Activated naive CD8-positive, alpha-beta T cell treated with anti-CD3 and anti-CD28 coated beads, Interleukin-2, amount 10 ng/mL, durations not matched to agents 7 days and 5 days (primary cell): ENCODE measurements around the gene TBC1D14. TPM values are rescaled to one million over a fixed set of nuclear protein-coding genes. Genes with fewer than 3 reads are reported as not detected.
A peak's percentile ranks its signal among the peaks of the same experiment; 100 is the strongest.
"Not testable (repeated sequence)": the region's sequence is repeated elsewhere in the genome, so short reads cannot be mapped to it uniquely, and the experiment has no call there.

Experiments used
- ATAC-seq: fragments of 150-1000 bp; cut with Tn5 transposase; one replicate; pipeline ENCODE4 v1.10.0; 2021; ENCODE audit warnings: low read depth, moderate library complexity
- POLR2A ChIA-PET: fragments of 350-600 bp; sonication (Branson Sonifier 250); formaldehyde crosslinking; loops from one replicate; lab custom pipeline; 2021; ENCODE audit warnings: antibody characterized with exemption; lab: Charles Lee
- DNase-seq: peaks from one replicate; pipeline ENCODE4 v3.0.0; 2021
- H3K27ac Mint-ChIP-seq: one replicate; pipeline ENCODE4 v1.8.0; 2022; ENCODE audit warnings: mild to moderate bottlenecking, mixed read lengths
- H3K27me3 Mint-ChIP-seq: one replicate; pipeline ENCODE4 v1.8.0; 2022; ENCODE audit warnings: mild to moderate bottlenecking, moderate library complexity, mixed read lengths
- H3K36me3 Mint-ChIP-seq: one replicate; pipeline ENCODE4 v1.8.0; 2021; ENCODE audit warnings: mild to moderate bottlenecking, mixed read lengths
- H3K4me1 Mint-ChIP-seq: one replicate; pipeline ENCODE4 v1.8.0; 2021; ENCODE audit warnings: mixed read lengths
- H3K4me3 Mint-ChIP-seq: one replicate; pipeline ENCODE4 v1.8.0; 2022; ENCODE audit warnings: mild to moderate bottlenecking, moderate library complexity, mixed read lengths
- H3K9me3 Mint-ChIP-seq: one replicate; pipeline ENCODE4 v1.8.0; 2021; ENCODE audit warnings: mixed read lengths
- total RNA-seq, 2 experiments: library from RNA; stranded (reverse); gene quantifications; one replicate each; pipeline ENCODE4 v1.2.3, GENCODE V29; 2021

Gene TBC1D14
- total RNA-seq, 2 experiments from 2014 or later = 44.5 to 52.3 TPM

GRCh38 chr4:6884341-6884870 lies 25.2 kb upstream of the TBC1D14 start:
- no peak for ATAC-seq
- Mint-ChIP-seq H3K36me3 (peaks cover 5% of the 10 kb centered on the region), H3K9me3 (no peaks in the 10 kb centered on the region), H3K27ac (no peak overlapping the region), H3K4me3 (no peak overlapping the region), H3K4me1 (peaks cover 2% of the 10 kb centered on the region), H3K27me3 (no peaks in the 10 kb centered on the region)
- POLR2A ChIA-PET = no interaction called here
- no peak for DNase-seq

GRCh38 chr4:6885953-6886557 lies 23.6 kb upstream of the TBC1D14 start:
- Mint-ChIP-seq H3K36me3 (peaks cover 11% of the 10 kb centered on the region), H3K27ac (no peak overlapping the region), H3K9me3 (peaks cover 5% of the 10 kb centered on the region), H3K4me1 (peaks cover 3% of the 10 kb centered on the region), H3K4me3 (no peak overlapping the region), H3K27me3 (no peaks in the 10 kb centered on the region)
- peak; percentile 52 for ATAC-seq
- POLR2A ChIA-PET = no interaction called here
- DNase-seq = peak; percentile 11

GRCh38 chr4:6886886-6887285 lies 22.7 kb upstream of the TBC1D14 start:
- no peak overlapping the region for H3K4me3 Mint-ChIP-seq
- POLR2A ChIA-PET = no interaction called here
- peaks cover 5% of the 10 kb centered on the region for H3K9me3 Mint-ChIP-seq
- ATAC-seq (no peak), DNase-seq (peak; percentile 17)
- no peaks in the 10 kb centered on the region for H3K27me3 Mint-ChIP-seq
- no peak overlapping the region for H3K27ac Mint-ChIP-seq
- peaks cover 11% of the 10 kb centered on the region for H3K36me3 Mint-ChIP-seq
- peaks cover 9% of the 10 kb centered on the region for H3K4me1 Mint-ChIP-seq

- Mint-ChIP-seq H3K4me3 (no peak overlapping the region), H3K27ac (no peak overlapping the region), H3K9me3 (peaks cover 5% of the 10 kb centered on the region), H3K36me3 (peaks cover 11% of the 10 kb centered on the region), H3K4me1 (peaks cover 18% of the 10 kb centered on the region), H3K27me3 (no peaks in the 10 kb centered on the region)
- ATAC-seq (no peak), DNase-seq (peak; percentile 3)
- POLR2A ChIA-PET = no interaction called here
These were observed 21.8 kb upstream of the TBC1D14 start for GRCh38 chr4:6887591-6888371.

GRCh38 chr4:6888506-6889071 lies 21.0 kb upstream of the TBC1D14 start:
- POLR2A ChIA-PET = no interaction called here
- no peak overlapping the region for H3K27ac Mint-ChIP-seq
- H3K27me3 Mint-ChIP-seq = no peaks in the 10 kb centered on the region
- H3K4me1 Mint-ChIP-seq = peaks cover 22% of the 10 kb centered on the region
- ATAC-seq (no peak), DNase-seq (no peak)
- H3K36me3 Mint-ChIP-seq = peaks cover 11% of the 10 kb centered on the region
- H3K4me3 Mint-ChIP-seq = no peak overlapping the region
- H3K9me3 Mint-ChIP-seq = peaks cover 5% of the 10 kb centered on the region

- H3K9me3 Mint-ChIP-seq = peaks cover 5% of the 10 kb centered on the region
- peaks cover 11% of the 10 kb centered on the region for H3K36me3 Mint-ChIP-seq
- DNase-seq (no peak), ATAC-seq (no peak)
- H3K27me3 Mint-ChIP-seq = no peaks in the 10 kb centered on the region
- H3K27ac Mint-ChIP-seq = no peak overlapping the region
- H3K4me3 Mint-ChIP-seq = no peak overlapping the region
- peaks cover 25% of the 10 kb centered on the region for H3K4me1 Mint-ChIP-seq
- POLR2A ChIA-PET = no interaction called here
These were observed 20.4 kb upstream of the TBC1D14 start for GRCh38 chr4:6889101-6889735.

GRCh38 chr4:6889736-6890324 lies 19.8 kb upstream of the TBC1D14 start:
- peaks cover 11% of the 10 kb centered on the region for H3K36me3 Mint-ChIP-seq
- peaks cover 5% of the 10 kb centered on the region for H3K9me3 Mint-ChIP-seq
- no peak overlapping the region for H3K27ac Mint-ChIP-seq
- H3K4me1 Mint-ChIP-seq = peaks cover 26% of the 10 kb centered on the region
- no peak for DNase-seq
- ATAC-seq = no peak
- POLR2A ChIA-PET = no interaction called here
- no peaks in the 10 kb centered on the region for H3K27me3 Mint-ChIP-seq
- no peak overlapping the region for H3K4me3 Mint-ChIP-seq

- Mint-ChIP-seq H3K27me3 (no peaks in the 10 kb centered on the region), H3K4me3 (no peak overlapping the region), H3K27ac (no peak overlapping the region)
These were observed 19.3 kb upstream of the TBC1D14 start for GRCh38 chr4:6890358-6890757.

GRCh38 chr4:6890971-6891370 lies 18.7 kb upstream of the TBC1D14 start:
- H3K27me3 Mint-ChIP-seq, H3K36me3 Mint-ChIP-seq, H3K4me3 Mint-ChIP-seq, DNase-seq, POLR2A ChIA-PET, H3K9me3 Mint-ChIP-seq, ATAC-seq: not testable (repeated sequence)
- H3K27ac Mint-ChIP-seq = peak overlapping the region; percentile 88
- H3K4me1 Mint-ChIP-seq = peaks cover 27% of the 10 kb centered on the region

More at GRCh38 chr4:6890358-6890757, 19.3 kb upstream of the TBC1D14 start:
- Mint-ChIP-seq H3K36me3 (peaks cover 10% of the 10 kb centered on the region), H3K4me1 (peaks cover 27% of the 10 kb centered on the region), H3K9me3 (peaks cover 5% of the 10 kb centered on the region)
- DNase-seq (no peak), ATAC-seq (no peak)
- POLR2A ChIA-PET = no interaction called here

- POLR2A ChIA-PET = interaction anchor here (1.0 to 2.6 kb wide), 7 partner anchors 9 to 251 kb away, joined by 3 to 19 read pairs (median 4); partner anchors contain the start of genes MRFAP1 and TBC1D14
- H3K4me3 Mint-ChIP-seq = peak overlapping the region; percentile 77
- peaks cover 9% of the 10 kb centered on the region for H3K36me3 Mint-ChIP-seq
- DNase-seq (no peak), ATAC-seq (peak; percentile 30)
- no peaks in the 10 kb centered on the region for H3K27me3 Mint-ChIP-seq
- peaks cover 5% of the 10 kb centered on the region for H3K9me3 Mint-ChIP-seq
- peak overlapping the region; percentile 88 for H3K27ac Mint-ChIP-seq
- peaks cover 25% of the 10 kb centered on the region for H3K4me1 Mint-ChIP-seq
These were observed 18.0 kb upstream of the TBC1D14 start for GRCh38 chr4:6891436-6892170.

GRCh38 chr4:6892190-6892908 lies 17.3 kb upstream of the TBC1D14 start:
- H3K36me3 Mint-ChIP-seq = peaks cover 9% of the 10 kb centered on the region
- H3K27ac Mint-ChIP-seq = peak overlapping the region; percentile 88
- peak overlapping the region; percentile 77 for H3K4me3 Mint-ChIP-seq
- H3K27me3 Mint-ChIP-seq = no peaks in the 10 kb centered on the region
- DNase-seq (peak; percentile 61), ATAC-seq (peak; percentile 90)
- peaks cover 25% of the 10 kb centered on the region for H3K4me1 Mint-ChIP-seq
- peaks cover 5% of the 10 kb centered on the region for H3K9me3 Mint-ChIP-seq
- POLR2A ChIA-PET = interaction anchor here (0.6 to 2.6 kb wide), 11 partner anchors 8 to 252 kb away, joined by 3 to 19 read pairs (median 4); partner anchors contain the start of genes MRFAP1 and TBC1D14

GRCh38 chr4:6892909-6893202 lies 16.8 kb upstream of the TBC1D14 start:
- no peak for DNase-seq
- Mint-ChIP-seq H3K36me3 (peaks cover 9% of the 10 kb centered on the region), H3K4me3 (peak overlapping the region; percentile 37), H3K4me1 (peaks cover 25% of the 10 kb centered on the region), H3K27ac (peak overlapping the region; percentile 88), H3K27me3 (no peaks in the 10 kb centered on the region), H3K9me3 (peaks cover 5% of the 10 kb centered on the region)
- ATAC-seq = no peak
- POLR2A ChIA-PET = interaction anchor here (0.6 to 2.6 kb wide), 11 partner anchors 8 to 252 kb away, joined by 3 to 19 read pairs (median 4); partner anchors contain the start of genes MRFAP1 and TBC1D14
